AG09309 (cell line): ENCODE results near the gene GAS6.

Experiments
- DNase-seq: peaks from one replicate; pipeline ENCODE4 v3.0.0-alpha.2; 2010; ENCODE audit warnings: low read depth
- H3K4me3 ChIP-seq: 2 replicates; pipeline ENCODE4 v1.5.1; 2011; ENCODE audit warnings: mild to moderate bottlenecking, low read depth, low read length, moderate library complexity; ENCODE audit not compliant: control insufficient read depth
- CTCF ChIP-seq: IDR thresholded peaks from 2 replicates; pipeline ENCODE4 v1.5.1; 2011; ENCODE audit warnings: mild to moderate bottlenecking, low read depth, low read length, inconsistent platforms; ENCODE audit not compliant: insufficient read depth, control insufficient read depth; ENCODE audit errors: missing control alignments

GAS6 gene

GRCh38 chr13:113855012-113855921 lies 8.6 kb downstream of the GAS6 start:
- TF ChIP-seq CTCF = no peak
- H3K4me3 ChIP-seq = no peak overlapping the region
- no peak for DNase-seq

- no peak for DNase-seq
- no peak for TF ChIP-seq CTCF
- no peak overlapping the region for H3K4me3 ChIP-seq
Observed at GRCh38 chr13:113854238-113855011, 9.5 kb downstream of the GAS6 start.

GRCh38 chr13:113853518-113854237 lies 10.2 kb downstream of the GAS6 start:
- TF ChIP-seq CTCF = no peak
- DNase-seq = no peak
- H3K4me3 ChIP-seq = no peak overlapping the region

- no peak for DNase-seq
Observed at GRCh38 chr13:113852536-113853517, 11.0 kb downstream of the GAS6 start.

GRCh38 chr13:113851826-113852535 lies 11.9 kb downstream of the GAS6 start:
- DNase-seq = no peak
- no peak for TF ChIP-seq CTCF
- H3K4me3 ChIP-seq = no peak overlapping the region

More at GRCh38 chr13:113852536-113853517, 11.0 kb downstream of the GAS6 start:
- TF ChIP-seq CTCF = no peak
- H3K4me3 ChIP-seq = no peak overlapping the region
